T-helper 1 cell treated with Interleukin-12 subunit alpha and Interleukin-12 subunit beta and Interleukin-4 antibody, amounts not matched to agents 30 μg/mL and 1 μg/mL, for 36 hours (primary cell): ENCODE data around the gene PIGP.
"Not testable (repeated sequence)": the region's sequence is repeated elsewhere in the genome, so short reads cannot be mapped to it uniquely, and the experiment has no call there.

Experiments
- H3K27ac Mint-ChIP-seq: one replicate; pipeline ENCODE4 v1.8.0; 2021; ENCODE audit warnings: mild to moderate bottlenecking, mixed read lengths
- H3K27me3 Mint-ChIP-seq: one replicate; pipeline ENCODE4 v1.8.0; 2021; ENCODE audit warnings: low read depth, mixed read lengths
- H3K36me3 Mint-ChIP-seq: one replicate; pipeline ENCODE4 v1.8.0; 2021; ENCODE audit warnings: low read depth, mixed read lengths
- H3K4me1 Mint-ChIP-seq: one replicate; pipeline ENCODE4 v1.8.0; 2021; ENCODE audit warnings: low read depth, mixed read lengths
- H3K4me3 Mint-ChIP-seq: one replicate; pipeline ENCODE4 v1.8.0; 2021; ENCODE audit warnings: mild to moderate bottlenecking, moderate library complexity, mixed read lengths
- H3K9me3 Mint-ChIP-seq: one replicate; pipeline ENCODE4 v1.8.0; 2021; ENCODE audit warnings: mixed read lengths

PIGP gene

DNA sequence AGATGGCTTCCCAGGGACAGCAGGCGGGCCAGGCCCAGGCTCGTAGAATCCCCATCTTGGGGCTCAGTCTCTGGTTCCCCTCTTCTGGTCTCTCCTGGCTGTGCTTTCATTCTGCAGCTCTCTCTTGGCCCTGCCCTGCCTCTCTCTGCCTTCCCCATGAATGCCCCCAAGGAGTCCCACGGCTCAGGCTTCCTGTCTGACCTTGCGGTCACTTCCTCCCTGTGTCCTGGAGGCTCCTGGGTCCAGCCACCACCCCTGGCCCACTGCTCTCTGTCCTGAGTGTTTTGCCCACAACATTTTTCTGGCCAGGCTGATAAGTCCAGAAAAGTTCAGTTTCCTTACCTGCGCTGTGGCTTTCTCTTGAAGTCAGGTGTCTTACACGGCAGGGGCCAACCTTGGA, 29.1 kb downstream of the PIGP start:
- Mint-ChIP-seq H3K4me3 (no peak overlapping the region), H3K4me1 (peaks cover 10% of the 10 kb centered on the region)

DNA sequence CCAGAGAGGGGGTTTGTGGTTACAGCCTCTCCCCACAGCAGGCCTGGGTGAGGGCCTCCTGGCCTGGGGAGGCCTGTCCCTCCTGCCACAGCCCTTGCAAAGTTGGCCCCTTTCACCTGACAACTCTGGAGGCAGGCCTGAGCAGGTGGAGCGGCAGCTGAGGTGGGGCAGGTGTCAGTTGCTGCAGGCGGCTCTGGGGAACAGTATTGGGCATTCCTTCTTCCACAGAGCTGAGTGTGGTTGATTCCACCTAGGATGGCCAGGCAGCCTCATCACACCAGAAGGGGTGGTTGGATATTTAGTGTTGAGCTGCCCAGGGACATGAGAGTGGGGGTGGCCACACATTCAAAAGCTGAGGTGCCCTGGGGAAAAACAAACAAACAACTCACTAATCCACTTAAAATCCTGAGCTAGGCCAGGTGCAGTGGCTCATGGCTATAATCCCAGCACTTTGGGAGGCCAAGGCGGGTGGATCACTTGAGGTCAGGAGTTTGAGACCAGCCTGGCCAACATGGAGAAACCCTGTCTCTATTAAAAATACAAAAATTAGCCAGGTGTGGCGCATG, 31.1 kb downstream of the PIGP start:
- Mint-ChIP-seq H3K4me3 (no peak overlapping the region), H3K9me3 (no peaks in the 10 kb centered on the region), H3K27ac (no peak overlapping the region), H3K27me3 (no peaks in the 10 kb centered on the region), H3K4me1 (peaks cover 10% of the 10 kb centered on the region), H3K36me3 (no peaks in the 10 kb centered on the region)

More for the DNA sequence above, 29.1 kb downstream of the PIGP start:
- Mint-ChIP-seq H3K36me3 (no peaks in the 10 kb centered on the region), H3K27ac (no peak overlapping the region), H3K27me3 (peaks cover 13% of the 10 kb centered on the region), H3K9me3 (no peaks in the 10 kb centered on the region)

DNA sequence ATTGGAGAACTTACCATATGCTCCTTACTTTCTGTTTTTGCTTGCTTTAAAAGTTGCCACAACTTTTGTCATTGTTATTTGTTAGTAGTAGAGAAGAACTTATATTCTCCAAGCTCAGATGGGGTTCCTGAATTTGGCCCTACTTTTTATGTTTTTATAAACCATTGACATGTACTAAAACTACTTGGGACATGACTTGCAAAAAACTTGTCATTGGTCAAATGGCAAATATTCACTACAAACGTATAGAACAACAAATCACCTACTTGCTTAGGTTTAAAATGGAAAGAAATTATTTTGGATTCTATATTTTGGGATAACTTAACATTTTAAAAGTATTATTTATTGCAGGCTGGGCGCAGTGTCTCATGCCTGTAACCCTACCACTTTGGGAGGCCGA, 32.7 kb downstream of the PIGP start:
- H3K4me1 Mint-ChIP-seq: peaks cover 5% of the 10 kb centered on the region
- no peaks in the 10 kb centered on the region for H3K27me3 Mint-ChIP-seq
- H3K4me3 Mint-ChIP-seq: no peak overlapping the region
- no peak overlapping the region for H3K27ac Mint-ChIP-seq
- H3K9me3 Mint-ChIP-seq: no peaks in the 10 kb centered on the region
- no peaks in the 10 kb centered on the region for H3K36me3 Mint-ChIP-seq

DNA sequence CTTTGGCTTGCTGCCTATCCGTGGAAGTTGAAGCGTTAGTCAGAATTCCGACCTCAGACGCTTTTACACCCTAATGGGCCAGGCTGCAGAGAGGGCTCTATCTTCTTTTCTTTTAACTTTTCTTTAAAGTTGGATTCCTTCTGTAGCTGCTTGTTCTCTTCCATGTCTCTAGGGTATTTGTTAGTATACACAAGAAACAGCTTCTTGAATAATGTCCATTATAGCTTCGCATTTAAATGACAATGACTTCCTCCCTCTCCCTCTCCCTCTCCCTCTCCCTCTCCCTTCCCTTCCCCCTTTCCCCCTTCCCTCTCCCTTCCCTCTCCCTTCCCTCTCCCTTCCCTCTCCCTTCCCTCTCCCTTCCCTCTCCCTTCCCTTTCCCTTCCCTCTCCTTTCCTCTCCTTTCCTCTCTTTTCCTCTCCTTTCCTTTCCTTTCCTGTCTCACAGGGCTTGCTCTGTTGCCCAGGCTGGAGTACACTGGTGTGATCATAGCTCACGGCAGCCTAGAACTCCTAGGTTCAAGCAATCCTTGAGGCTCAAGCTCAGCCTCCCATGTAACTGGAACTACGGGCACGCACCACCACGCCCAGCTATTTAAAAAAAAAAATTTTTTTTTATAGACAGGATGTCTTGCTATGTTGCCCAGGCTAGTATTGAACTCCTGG, 33.3 kb downstream of the PIGP start:
- Mint-ChIP-seq H3K27me3 (no peaks in the 10 kb centered on the region), H3K4me1 (no peaks in the 10 kb centered on the region)

GRCh38 chr21:37036177-37036576, 36.7 kb downstream of the PIGP start:
- Mint-ChIP-seq H3K27me3 (peaks cover 5% of the 10 kb centered on the region), H3K4me3 (no peak overlapping the region), H3K27ac (no peak overlapping the region), H3K4me1 (no peaks in the 10 kb centered on the region), H3K9me3 (no peaks in the 10 kb centered on the region), H3K36me3 (no peaks in the 10 kb centered on the region)

More for the DNA sequence above, 33.3 kb downstream of the PIGP start:
- no peaks in the 10 kb centered on the region for H3K9me3 Mint-ChIP-seq
- no peaks in the 10 kb centered on the region for H3K36me3 Mint-ChIP-seq
- no peak overlapping the region for H3K27ac Mint-ChIP-seq
- no peak overlapping the region for H3K4me3 Mint-ChIP-seq

GRCh38 chr21:37034394-37034793, 38.5 kb downstream of the PIGP start:
- not testable (repeated sequence) for H3K27ac Mint-ChIP-seq, H3K4me3 Mint-ChIP-seq, H3K27me3 Mint-ChIP-seq

DNA sequence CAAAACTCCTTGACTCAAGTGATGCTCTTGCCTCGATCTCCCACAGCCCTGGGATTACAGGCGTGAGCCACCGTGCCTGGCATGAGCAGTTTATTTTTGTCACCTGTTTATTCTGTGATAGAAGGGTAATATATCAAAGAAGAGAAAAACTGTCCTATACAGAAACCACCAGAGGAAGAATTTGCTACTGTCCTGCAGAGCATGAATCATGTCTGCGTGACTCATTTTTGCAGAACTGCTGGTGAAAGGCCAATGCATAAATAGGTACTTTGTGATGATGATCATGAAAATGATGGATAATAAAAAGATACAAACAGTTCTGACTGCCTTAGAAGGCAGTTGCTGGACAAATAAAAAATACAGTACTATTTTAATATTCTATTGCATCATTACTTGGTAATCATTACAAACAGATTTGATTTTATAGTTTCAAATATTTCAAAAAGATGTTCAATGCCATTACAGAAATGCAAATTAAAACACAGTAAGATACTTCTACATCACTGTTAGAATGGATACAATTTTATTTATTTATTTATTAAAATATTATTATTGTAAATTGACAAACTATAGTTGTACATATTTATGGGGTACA, 39.9 kb downstream of the PIGP start:
- no peaks in the 10 kb centered on the region for H3K36me3 Mint-ChIP-seq

More at GRCh38 chr21:37034394-37034793, 38.5 kb downstream of the PIGP start:
- H3K9me3 Mint-ChIP-seq, H3K36me3 Mint-ChIP-seq, H3K4me1 Mint-ChIP-seq: not testable (repeated sequence)

GRCh38 chr21:37032293-37032692, 40.6 kb downstream of the PIGP start:
- no peak overlapping the region for H3K4me3 Mint-ChIP-seq
- no peak overlapping the region for H3K27ac Mint-ChIP-seq
- peaks cover 5% of the 10 kb centered on the region for H3K27me3 Mint-ChIP-seq
- H3K4me1 Mint-ChIP-seq: no peaks in the 10 kb centered on the region
- H3K9me3 Mint-ChIP-seq: no peaks in the 10 kb centered on the region
- H3K36me3 Mint-ChIP-seq: no peaks in the 10 kb centered on the region

More for the DNA sequence above, 39.9 kb downstream of the PIGP start:
- Mint-ChIP-seq H3K27ac (no peak overlapping the region), H3K4me1 (no peaks in the 10 kb centered on the region), H3K4me3 (no peak overlapping the region), H3K27me3 (peaks cover 5% of the 10 kb centered on the region), H3K9me3 (no peaks in the 10 kb centered on the region)

- Mint-ChIP-seq H3K4me1 (no peaks in the 10 kb centered on the region), H3K27ac (no peak overlapping the region), H3K9me3 (no peaks in the 10 kb centered on the region), H3K4me3 (no peak overlapping the region), H3K27me3 (peaks cover 13% of the 10 kb centered on the region), H3K36me3 (no peaks in the 10 kb centered on the region)
Observed at GRCh38 chr21:37030864-37031263, 42.0 kb downstream of the PIGP start.

GRCh38 chr21:37028570-37028969, 44.3 kb downstream of the PIGP start:
- no peaks in the 10 kb centered on the region for H3K4me1 Mint-ChIP-seq
- peaks cover 13% of the 10 kb centered on the region for H3K27me3 Mint-ChIP-seq
- H3K36me3 Mint-ChIP-seq: no peaks in the 10 kb centered on the region
- no peaks in the 10 kb centered on the region for H3K9me3 Mint-ChIP-seq
- no peak overlapping the region for H3K27ac Mint-ChIP-seq
- H3K4me3 Mint-ChIP-seq: no peak overlapping the region

GRCh38 chr21:37026499-37026898, 46.4 kb downstream of the PIGP start:
- Mint-ChIP-seq H3K4me1 (no peaks in the 10 kb centered on the region), H3K4me3 (no peak overlapping the region), H3K27me3 (peaks cover 10% of the 10 kb centered on the region), H3K27ac (no peak overlapping the region), H3K36me3 (no peaks in the 10 kb centered on the region), H3K9me3 (no peaks in the 10 kb centered on the region)

DNA sequence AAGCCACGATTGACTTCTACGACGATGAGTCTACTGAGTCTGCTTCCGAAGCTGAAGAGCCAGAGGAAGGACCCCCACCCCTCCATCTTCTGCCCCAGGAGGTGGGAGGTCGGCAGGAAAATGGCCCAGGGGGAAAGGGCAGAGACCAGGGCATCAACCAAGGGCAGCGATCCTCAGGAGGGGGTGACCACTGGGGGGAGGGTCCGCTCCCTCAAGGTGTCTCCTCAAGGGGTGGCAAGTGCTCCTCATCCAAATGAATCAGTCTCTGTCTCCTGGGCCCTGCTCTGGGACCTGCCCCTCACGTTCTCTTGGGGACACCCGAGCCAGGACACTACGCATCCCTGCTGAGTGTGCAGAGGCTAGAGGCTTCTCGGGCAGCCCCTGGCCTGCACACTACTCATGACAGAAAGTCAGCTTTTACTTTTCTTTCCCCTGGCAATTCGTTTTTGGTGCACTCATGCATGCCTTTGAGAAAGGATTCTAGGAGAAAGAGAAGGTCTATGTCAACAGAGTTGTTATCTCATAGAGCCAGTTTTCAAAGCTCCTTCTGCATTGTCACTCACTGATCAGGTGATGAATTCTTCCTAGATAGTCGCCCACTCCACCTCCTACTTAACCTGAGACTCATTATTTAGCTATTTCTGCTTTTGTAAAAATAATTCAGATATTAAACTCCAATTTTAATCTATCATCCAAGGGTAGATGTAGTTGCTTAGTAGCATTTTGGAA, 54.8 kb downstream of the PIGP start:
- H3K27ac Mint-ChIP-seq: no peak overlapping the region
- H3K4me1 Mint-ChIP-seq: no peaks in the 10 kb centered on the region
- no peaks in the 10 kb centered on the region for H3K9me3 Mint-ChIP-seq
- no peaks in the 10 kb centered on the region for H3K36me3 Mint-ChIP-seq
- H3K27me3 Mint-ChIP-seq: peaks cover 12% of the 10 kb centered on the region
- H3K4me3 Mint-ChIP-seq: no peak overlapping the region
